AG04450 (cell line): ENCODE data around the gene NXPE1. TPM values are rescaled to one million over a fixed set of nuclear protein-coding genes. Genes with fewer than 3 reads are reported as not detected.

Experiments used
- CTCF ChIA-PET: fragments of 300-600, 350-600 bp; formaldehyde crosslinking; extraction: SDS; loops from one replicate; lab custom pipeline; 2022; ENCODE audit warnings: antibody characterized with exemption, inconsistent platforms; lab: Charles Lee
- POLR2A ChIA-PET: fragments of 350-600 bp; formaldehyde crosslinking; extraction: SDS; loops from one replicate; lab custom pipeline; 2021; ENCODE audit warnings: antibody characterized with exemption, inconsistent platforms; lab: Yijun Ruan, JAX
- DNase-seq: peaks from one replicate; pipeline ENCODE4 v3.0.0-alpha.2; 2011; ENCODE audit warnings: low read depth, low spot score
- H3K27ac ChIP-seq: one replicate; pipeline ENCODE4 v1.5.1; 2012; ENCODE audit warnings: low read depth, low read length, control low read depth
- H3K27me3 ChIP-seq: one replicate; pipeline ENCODE4 v1.6.0; 2012; ENCODE audit warnings: low read length; ENCODE audit not compliant: control insufficient read depth, insufficient read depth
- H3K4me3 ChIP-seq: 2 replicates; pipeline ENCODE4 v1.5.1; 2011; ENCODE audit warnings: mild to moderate bottlenecking, low read depth, low read length, control low read depth
- H3K9me3 ChIP-seq: 2 replicates; pipeline ENCODE4 v1.5.1; 2012; ENCODE audit warnings: low read length; ENCODE audit not compliant: control insufficient read depth, insufficient read depth
- CTCF ChIP-seq: IDR thresholded peaks from 2 replicates; pipeline ENCODE4 v1.5.1; 2011; ENCODE audit warnings: low read depth, low read length, control low read depth, inconsistent platforms
- polyA plus RNA-seq: library from polyadenylated mRNA; depleted of rRNA; stranded (reverse); fragments of >200 nt; gene quantifications from 2 replicates; pipeline ENCODE4 v1.2.3, GENCODE V29; 2011

The NXPE1 gene
- polyA plus RNA-seq, 1 experiment: not detected

GRCh38 chr11:114525682-114526081, 34.0 kb downstream of the NXPE1 start:
- Histone ChIP-seq H3K4me3 (no peak overlapping the region), H3K27ac (no peak overlapping the region), H3K27me3 (no peaks in the 10 kb centered on the region), H3K9me3 (no peaks in the 10 kb centered on the region)
- ChIA-PET CTCF (no interaction called here), POLR2A (no interaction called here)
- no peak for TF ChIP-seq CTCF
- no peak for DNase-seq

DNA sequence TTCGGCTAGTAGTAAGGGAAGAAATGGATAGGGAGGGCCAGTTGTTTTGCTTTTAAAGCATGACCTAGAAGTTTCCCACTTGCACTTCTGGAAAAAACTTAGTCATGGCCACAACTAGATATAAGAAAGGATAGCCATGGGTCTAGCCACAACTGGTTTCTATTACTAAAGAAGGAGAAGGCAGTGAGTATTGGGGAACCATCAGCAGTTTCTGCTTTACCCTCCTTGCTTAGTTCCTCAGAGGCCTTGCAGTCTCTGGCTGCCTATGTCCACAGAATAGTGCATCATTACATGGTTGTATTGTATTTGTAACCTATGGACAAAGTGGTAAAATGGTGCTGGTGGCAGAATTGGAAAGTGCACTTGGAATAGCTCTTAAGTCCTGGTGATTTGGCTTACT, 35.6 kb downstream of the NXPE1 start:
- no peak overlapping the region for H3K4me3 ChIP-seq
- ChIA-PET POLR2A (no interaction called here), CTCF (no interaction called here)
- no peaks in the 10 kb centered on the region for H3K9me3 ChIP-seq
- no peak for DNase-seq
- H3K27me3 ChIP-seq: no peaks in the 10 kb centered on the region
- no peak overlapping the region for H3K27ac ChIP-seq
- no peak for TF ChIP-seq CTCF

DNA sequence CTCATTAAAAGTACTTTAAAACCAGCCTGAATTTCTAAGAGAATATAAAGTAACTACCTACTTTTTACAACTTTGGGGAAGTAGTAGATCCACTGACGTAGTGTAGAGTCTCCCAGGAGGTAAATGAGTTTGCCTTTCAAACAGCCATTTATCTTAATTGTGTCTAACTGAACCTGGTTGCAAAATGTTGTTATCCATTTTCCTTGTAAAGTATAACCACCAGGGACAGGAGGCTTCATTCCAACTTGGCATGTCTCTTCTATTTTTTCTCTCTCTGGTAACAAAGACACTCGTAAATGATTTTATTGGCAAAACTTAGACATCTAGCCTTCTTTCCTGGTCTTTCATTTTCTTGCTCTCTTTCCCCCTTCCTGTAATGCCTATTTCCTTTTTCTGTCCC, 36.9 kb downstream of the NXPE1 start:
- Histone ChIP-seq H3K9me3 (no peaks in the 10 kb centered on the region), H3K27ac (no peak overlapping the region), H3K27me3 (no peaks in the 10 kb centered on the region), H3K4me3 (no peak overlapping the region)
- ChIA-PET POLR2A (no interaction called here), CTCF (no interaction called here)
- no peak for DNase-seq
- no peak for TF ChIP-seq CTCF

DNA sequence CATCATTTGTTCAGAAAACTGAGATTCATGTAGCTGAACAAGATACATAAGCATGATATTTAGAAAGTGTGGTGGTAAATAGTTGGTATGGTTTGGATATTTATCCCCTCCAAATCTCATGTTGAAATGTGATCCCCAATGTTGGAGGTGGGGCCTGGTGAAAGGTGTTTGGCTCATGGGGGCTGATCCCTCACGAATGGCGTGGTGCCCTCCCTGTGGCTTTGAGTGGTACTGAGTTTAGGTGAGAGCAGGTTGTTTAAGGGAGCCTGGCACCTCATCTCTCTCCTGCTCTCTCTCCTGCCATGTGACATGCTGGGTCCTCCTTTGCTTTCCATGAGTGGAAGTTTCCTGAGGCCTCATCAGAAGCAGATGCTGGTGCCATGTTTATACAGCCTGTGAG, 48.1 kb downstream of the NXPE1 start:
- Histone ChIP-seq H3K9me3 (no peaks in the 10 kb centered on the region), H3K27me3 (no peaks in the 10 kb centered on the region), H3K27ac (no peak overlapping the region), H3K4me3 (no peak overlapping the region)
- ChIA-PET POLR2A (no interaction called here), CTCF (no interaction called here)
- no peak for DNase-seq
- no peak for TF ChIP-seq CTCF

DNA sequence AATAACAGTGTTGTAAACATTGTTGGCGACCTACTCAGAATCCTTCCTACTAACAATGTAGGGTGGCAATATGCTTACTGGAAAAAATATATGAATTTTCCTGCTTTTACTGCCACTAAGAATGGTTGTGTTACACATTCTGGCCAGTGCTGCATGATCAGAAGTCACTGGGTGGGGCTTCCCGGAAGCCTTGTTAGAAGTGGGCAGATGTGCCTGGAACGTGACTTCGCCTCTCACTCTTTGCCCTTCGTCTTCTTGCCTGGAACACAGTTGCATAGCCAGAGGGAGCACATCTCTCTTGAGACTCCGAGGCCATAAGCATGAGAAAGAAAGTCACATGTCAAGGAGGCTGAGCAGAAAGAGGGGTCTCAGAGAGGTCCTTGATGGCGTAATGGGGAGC, 48.6 kb downstream of the NXPE1 start:
- CTCF ChIA-PET: no interaction called here

More for the DNA sequence above, 48.6 kb downstream of the NXPE1 start:
- Histone ChIP-seq H3K4me3 (no peak overlapping the region), H3K9me3 (no peaks in the 10 kb centered on the region), H3K27ac (no peak overlapping the region), H3K27me3 (no peaks in the 10 kb centered on the region)
- no peak for DNase-seq
- no peak for TF ChIP-seq CTCF
- POLR2A ChIA-PET: no interaction called here
